GM18868 (cell line): ENCODE data around the gene MAP1LC3B.
"Not testable (repeated sequence)": the region's sequence is repeated elsewhere in the genome, so short reads cannot be mapped to it uniquely, and the experiment has no call there.

Experiments used
- ATAC-seq: cut with Tn5 transposase; IDR thresholded peaks from one replicate; pipeline ENCODE4 v1.9.1; 2021; ENCODE audit warnings: mild to moderate bottlenecking, moderate library complexity; ENCODE audit not compliant: unreplicated experiment

MAP1LC3B gene

GRCh38 chr16:87380403-87380802 is 11.7 kb upstream of the MAP1LC3B start:
- ATAC-seq, result no peak

- no peak for ATAC-seq
Observed at GRCh38 chr16:87380881-87381280, 11.3 kb upstream of the MAP1LC3B start.

GRCh38 chr16:87382023-87382785 is 9.9 kb upstream of the MAP1LC3B start:
- ATAC-seq, result no peak

GRCh38 chr16:87383505-87384161 is 8.5 kb upstream of the MAP1LC3B start, which contains the start of gene FBXO31:
TSS of gene FBXO31 (minus strand) at chr16:87383776. CDS start at chr16:87383744, 32 bp downstream.
- peak; percentile 44 for ATAC-seq

- peak; percentile 8 for ATAC-seq
Observed at GRCh38 chr16:87384162-87384874, 7.8 kb upstream of the MAP1LC3B start.

GRCh38 chr16:87384875-87385167 is 7.3 kb upstream of the MAP1LC3B start:
- ATAC-seq, result not testable (repeated sequence)

- peak; percentile 55 for ATAC-seq
Observed at GRCh38 chr16:87387942-87388817, 4.0 kb upstream of the MAP1LC3B start.

GRCh38 chr16:87388818-87389134 is 3.4 kb upstream of the MAP1LC3B start:
- ATAC-seq, result no peak

- no peak for ATAC-seq
Observed at GRCh38 chr16:87389245-87389644, 2.9 kb upstream of the MAP1LC3B start.

- not testable (repeated sequence) for ATAC-seq
Observed at GRCh38 chr16:87389914-87390313, 2.2 kb upstream of the MAP1LC3B start.

GRCh38 chr16:87390641-87391323 is 1.4 kb upstream of the MAP1LC3B start:
- ATAC-seq, result no peak

- no peak for ATAC-seq
Observed at GRCh38 chr16:87391324-87391949, 699 bp upstream of the MAP1LC3B start.

GRCh38 chr16:87392821-87393679 is 914 bp downstream of the MAP1LC3B start:
- ATAC-seq, result no peak

- ATAC-seq, result no peak
Observed at GRCh38 chr16:87393680-87394055, 1.5 kb downstream of the MAP1LC3B start.

- ATAC-seq, result no peak
Observed at GRCh38 chr16:87395181-87395842, 3.2 kb downstream of the MAP1LC3B start.

GRCh38 chr16:87404764-87405625 is 12.9 kb downstream of the MAP1LC3B start:
- ATAC-seq, result no peak

- no peak for ATAC-seq
Observed at GRCh38 chr16:87406495-87407088, 14.5 kb downstream of the MAP1LC3B start.
